GM23248 (cell line): ENCODE results near the gene TMEM132C.

ENCODE experiments used
- EZH2 ChIP-seq: fragments of 200-600 bp; sonication (generic); IDR thresholded peaks from 2 replicates; pipeline ENCODE4 v1.6.1; 2018; ENCODE audit warnings: antibody characterized with exemption, mild to moderate bottlenecking; ENCODE audit not compliant: insufficient read depth, poor library complexity, severe bottlenecking
- EZH2phosphoT487 ChIP-seq: fragments of 200-600 bp; sonication (generic); IDR thresholded peaks from 2 replicates; pipeline ENCODE4 v1.6.1; 2018; ENCODE audit warnings: antibody characterized with exemption, moderate library complexity, mild to moderate bottlenecking, low read depth; ENCODE audit not compliant: insufficient read depth

DNA sequence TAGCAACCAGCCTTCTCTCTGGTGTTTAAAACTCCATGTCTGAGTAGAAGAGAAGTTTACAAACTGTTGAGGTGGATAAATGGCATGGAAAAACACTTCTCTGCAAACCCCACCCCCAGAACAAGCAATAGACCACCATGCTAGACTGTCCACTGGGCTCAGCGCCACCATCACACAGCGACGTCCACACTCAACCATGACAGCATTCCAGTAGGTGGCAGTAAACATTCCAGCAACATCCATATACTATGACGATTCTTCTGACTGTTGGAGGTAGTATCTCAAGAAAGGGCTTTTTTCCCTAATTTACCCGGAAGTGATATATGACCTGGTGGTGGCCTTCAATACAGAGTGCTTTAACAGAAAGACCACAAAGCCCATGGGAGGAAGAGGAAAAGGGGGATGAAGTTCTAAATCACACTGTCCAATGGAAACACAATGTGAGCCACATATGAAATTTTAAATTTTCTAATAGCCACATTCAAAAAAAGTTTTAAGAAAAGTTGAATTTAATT lies 404.6 kb downstream of the TMEM132C start:
- TF ChIP-seq EZH2, result no peak
- TF ChIP-seq EZH2phosphoT487, result no peak
